ACC112 (cell line): ENCODE results near the gene ENTPD3.

Source experiments
- H2AFZ ChIP-seq: fragments of 200-600 bp; sonication (generic); one replicate; pipeline ENCODE4 v1.6.0; 2017; ENCODE audit warnings: antibody characterized with exemption, low read length; ENCODE audit not compliant: unreplicated experiment
- H3K27ac ChIP-seq: fragments of 200-600 bp; sonication (generic); 2 replicates; pipeline ENCODE4 v1.5.1; 2014; ENCODE audit warnings: low read depth, mild to moderate bottlenecking, antibody characterized with exemption, low read length, moderate library complexity
- H3K27me3 ChIP-seq: fragments of 200-600 bp; sonication (generic); 2 replicates; pipeline ENCODE4 v1.6.1; 2014; ENCODE audit warnings: mild to moderate bottlenecking, antibody characterized with exemption, low read length, moderate library complexity, mixed read lengths; ENCODE audit not compliant: insufficient read depth
- H3K36me3 ChIP-seq: fragments of 200-600 bp; sonication (generic); 2 replicates; pipeline ENCODE4 v1.6.1; 2016; ENCODE audit warnings: mild to moderate bottlenecking, antibody characterized with exemption, low read length, moderate library complexity, mixed read lengths; ENCODE audit not compliant: insufficient read depth
- H3K4me1 ChIP-seq: fragments of 200-600 bp; sonication (generic); one replicate; pipeline ENCODE4 v1.6.1; 2016; ENCODE audit warnings: low read length, mixed read lengths; ENCODE audit not compliant: insufficient read depth, unreplicated experiment, control insufficient read depth
- H3K4me3 ChIP-seq: fragments of 200-600 bp; sonication (generic); 2 replicates; pipeline ENCODE4 v1.5.1; 2014; ENCODE audit warnings: mild to moderate bottlenecking, low read depth, low read length
- H3K79me2 ChIP-seq: fragments of 200-600 bp; sonication (generic); one replicate; pipeline ENCODE4 v1.6.0; 2016; ENCODE audit warnings: low read length; ENCODE audit not compliant: control insufficient read depth, unreplicated experiment, insufficient read depth

Gene ENTPD3

DNA sequence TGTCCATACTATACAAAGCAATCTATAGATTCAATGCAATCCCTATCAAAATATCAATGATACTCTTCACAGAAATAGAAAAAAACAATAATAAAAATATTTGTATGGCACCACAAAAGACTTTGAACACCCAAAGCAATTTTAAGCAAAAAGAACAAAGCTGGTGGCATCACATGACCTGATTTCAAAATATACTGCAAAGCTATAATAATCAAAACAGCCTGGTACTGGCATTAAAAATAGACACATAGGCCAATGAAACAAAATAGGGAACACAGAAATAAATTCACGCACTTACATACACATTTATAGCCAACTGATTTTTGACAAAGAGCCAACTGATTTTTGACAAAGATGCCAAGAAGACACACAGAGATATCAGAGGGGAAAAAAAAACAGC is 9.2 kb upstream of the ENTPD3 start:
- Histone ChIP-seq H3K79me2 (no peaks in the 10 kb centered on the region), H3K4me1 (peaks cover 5% of the 10 kb centered on the region)

DNA sequence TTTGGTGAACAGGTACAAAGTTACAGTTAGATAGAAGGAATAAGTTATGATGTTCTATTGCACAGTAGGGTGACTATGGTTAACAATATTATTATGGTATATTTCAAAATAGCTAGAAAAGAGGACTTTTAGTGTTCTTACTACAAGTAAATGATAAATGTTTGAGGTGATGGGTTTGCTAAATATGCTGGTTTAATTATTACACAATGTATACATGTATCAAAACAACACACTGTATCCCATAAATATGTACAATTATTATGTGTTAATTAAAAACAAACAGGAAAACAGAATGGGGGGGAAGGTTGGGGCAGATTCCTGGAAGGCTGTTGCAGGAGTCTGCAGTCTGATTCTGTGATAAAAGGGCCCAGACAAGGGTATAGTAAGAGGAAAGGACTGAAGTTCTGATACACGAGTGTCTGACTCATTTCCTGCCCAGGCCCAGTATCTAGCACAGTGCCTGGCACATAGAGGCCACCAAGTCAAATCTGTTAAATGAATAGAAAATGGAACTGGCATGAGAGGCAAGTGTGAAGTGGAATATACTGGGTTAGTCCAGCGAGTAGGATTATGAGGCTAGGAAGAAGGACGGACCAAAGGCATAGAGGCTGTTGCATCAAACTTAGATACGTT is 7.2 kb upstream of the ENTPD3 start:
- H3K4me1 ChIP-seq = peaks cover 11% of the 10 kb centered on the region
- H3K36me3 ChIP-seq = no peaks in the 10 kb centered on the region
- no peak overlapping the region for H2AFZ ChIP-seq

More for the DNA sequence above, 9.2 kb upstream of the ENTPD3 start:
- Histone ChIP-seq H3K36me3 (no peaks in the 10 kb centered on the region), H3K4me3 (no peak overlapping the region), H2AFZ (no peak overlapping the region), H3K27me3 (no peaks in the 10 kb centered on the region), H3K27ac (no peak overlapping the region)

DNA sequence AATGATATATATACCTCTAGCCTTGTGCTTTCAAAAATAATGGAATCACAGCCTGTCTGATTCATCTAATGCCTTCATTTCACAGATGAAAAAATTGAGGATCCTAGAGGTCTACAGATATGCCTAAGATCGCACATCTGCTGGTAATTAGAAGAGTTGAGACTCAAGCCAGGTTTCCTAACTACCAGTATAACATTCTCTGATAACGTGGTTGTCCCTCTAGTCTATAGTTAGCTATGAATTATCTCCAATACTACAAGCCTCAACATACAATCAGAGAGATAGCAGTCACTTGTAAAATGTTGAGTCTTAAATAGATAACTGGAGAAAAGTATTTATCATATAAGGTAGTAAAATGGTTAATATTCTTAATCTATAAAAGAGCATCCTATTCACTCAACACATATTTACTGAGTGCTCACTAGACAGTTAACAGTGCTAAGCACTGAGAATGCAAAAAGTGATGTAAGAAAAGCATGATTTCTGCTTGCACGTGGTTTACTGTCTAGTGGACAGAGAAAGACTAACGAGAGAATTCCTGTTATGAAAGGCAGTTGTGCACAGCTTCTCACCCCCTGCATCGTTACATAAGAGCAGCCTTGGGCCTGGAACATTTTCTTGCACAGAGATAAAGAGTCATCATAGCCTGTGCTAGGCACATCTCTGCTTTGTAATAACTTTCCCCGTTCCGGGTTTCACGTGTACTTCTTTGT is 4.9 kb upstream of the ENTPD3 start:
- Histone ChIP-seq H3K27ac (no peak overlapping the region), H3K79me2 (no peaks in the 10 kb centered on the region), H3K27me3 (peaks cover under 1% of the 10 kb centered on the region; the same call in 1 of the 2 replicates), H2AFZ (no peak overlapping the region), H3K4me1 (peaks cover 11% of the 10 kb centered on the region), H3K4me3 (no peak overlapping the region), H3K36me3 (no peaks in the 10 kb centered on the region)

More for the DNA sequence above, 7.2 kb upstream of the ENTPD3 start:
- H3K79me2 ChIP-seq = no peaks in the 10 kb centered on the region
- H3K4me3 ChIP-seq = no peak overlapping the region
- no peaks in the 10 kb centered on the region for H3K27me3 ChIP-seq
- no peak overlapping the region for H3K27ac ChIP-seq

DNA sequence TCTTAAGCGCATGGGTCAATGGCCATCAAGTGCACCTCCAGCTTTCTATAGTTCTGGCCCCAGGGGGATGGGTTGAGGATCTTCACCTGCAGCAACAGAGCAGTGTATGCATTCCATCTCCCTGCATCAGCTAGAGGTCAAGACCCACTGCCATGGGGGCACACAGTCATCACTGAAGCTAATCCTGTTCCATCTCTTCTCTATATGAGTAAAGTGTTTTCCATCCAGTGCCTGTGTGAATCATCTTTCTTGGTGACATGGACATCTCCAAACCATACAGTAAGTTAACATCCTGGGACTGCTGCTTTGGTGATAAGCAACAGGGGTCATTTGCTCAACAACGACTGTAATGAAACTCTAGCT is 4.4 kb upstream of the ENTPD3 start:
- Histone ChIP-seq H3K27ac (no peak overlapping the region; the same call in 1 of the 2 replicates), H3K79me2 (no peaks in the 10 kb centered on the region), H3K27me3 (peaks cover 6% of the 10 kb centered on the region), H3K36me3 (no peaks in the 10 kb centered on the region), H3K4me1 (peaks cover 11% of the 10 kb centered on the region), H3K4me3 (no peak overlapping the region), H2AFZ (no peak overlapping the region)

DNA sequence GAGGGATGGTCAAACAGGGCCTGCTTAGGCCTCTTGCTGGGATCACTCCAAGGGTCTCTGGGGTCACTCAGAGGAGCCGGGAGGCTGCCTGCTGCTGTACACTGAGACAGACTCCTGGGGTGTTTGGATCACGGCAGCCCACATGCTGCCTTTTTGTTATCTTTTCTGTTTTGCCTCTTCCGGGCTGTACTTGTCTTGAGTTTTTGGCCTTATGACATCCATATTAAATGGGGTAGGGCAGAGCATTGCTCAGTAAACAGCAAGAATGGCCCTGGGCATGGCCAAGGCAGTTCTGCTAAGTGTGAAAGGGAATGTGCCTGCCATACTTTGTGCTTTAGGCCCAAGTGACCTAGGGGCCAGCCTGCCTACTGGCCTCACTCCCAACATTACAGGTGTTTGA is 771 bp upstream of the ENTPD3 start:
- Histone ChIP-seq H3K27ac (no peak overlapping the region), H3K4me1 (peaks cover 11% of the 10 kb centered on the region), H3K79me2 (no peaks in the 10 kb centered on the region), H3K27me3 (peaks cover 13% of the 10 kb centered on the region), H2AFZ (no peak overlapping the region), H3K36me3 (no peaks in the 10 kb centered on the region), H3K4me3 (no peak overlapping the region)

DNA sequence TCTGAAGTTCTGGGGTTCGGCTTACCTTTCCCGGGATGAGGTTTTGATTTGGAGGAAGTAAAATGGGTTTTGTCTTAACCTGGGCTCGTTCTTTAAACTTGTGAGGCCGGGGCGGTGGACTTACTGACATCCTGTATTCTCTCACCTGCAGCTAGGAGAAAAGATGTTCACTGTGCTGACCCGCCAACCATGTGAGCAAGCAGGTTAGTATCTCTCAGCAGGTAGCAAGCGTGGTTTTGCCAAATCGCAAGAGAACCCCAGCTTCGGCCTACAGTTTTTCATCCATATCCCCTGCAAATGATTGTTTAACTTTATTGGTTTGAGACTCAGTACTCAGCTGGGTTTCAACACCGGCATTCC is 891 bp downstream of the ENTPD3 start:
- Histone ChIP-seq H3K27me3 (peaks cover 13% of the 10 kb centered on the region), H2AFZ (no peak overlapping the region), H3K79me2 (no peaks in the 10 kb centered on the region), H3K4me3 (no peak overlapping the region), H3K4me1 (peaks cover 5% of the 10 kb centered on the region), H3K27ac (no peak overlapping the region), H3K36me3 (no peaks in the 10 kb centered on the region)

DNA sequence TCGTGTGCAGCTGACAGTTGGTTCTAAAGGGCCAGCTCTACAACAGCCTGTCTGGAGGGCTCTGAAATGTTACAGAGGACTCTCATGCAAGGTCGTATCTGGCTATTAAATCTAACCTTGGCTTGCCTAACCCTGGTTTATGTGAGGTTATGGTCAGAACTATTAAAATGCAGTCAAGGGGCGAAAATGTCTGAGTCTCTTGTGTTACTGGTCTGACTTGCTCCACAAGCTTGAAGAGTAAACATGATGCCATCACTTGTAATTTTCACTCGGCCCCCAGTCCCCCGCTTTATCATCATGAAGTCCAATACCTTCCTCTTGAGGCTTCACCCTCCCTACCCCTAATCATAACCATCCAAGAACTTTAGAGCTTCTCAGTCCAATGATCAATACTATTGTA is 9.4 kb downstream of the ENTPD3 start:
- H3K27ac ChIP-seq = no peak overlapping the region
- no peak overlapping the region for H2AFZ ChIP-seq
- no peaks in the 10 kb centered on the region for H3K4me1 ChIP-seq
- no peaks in the 10 kb centered on the region for H3K79me2 ChIP-seq
- H3K27me3 ChIP-seq = no peaks in the 10 kb centered on the region
- no peaks in the 10 kb centered on the region for H3K36me3 ChIP-seq
- H3K4me3 ChIP-seq = no peak overlapping the region

DNA sequence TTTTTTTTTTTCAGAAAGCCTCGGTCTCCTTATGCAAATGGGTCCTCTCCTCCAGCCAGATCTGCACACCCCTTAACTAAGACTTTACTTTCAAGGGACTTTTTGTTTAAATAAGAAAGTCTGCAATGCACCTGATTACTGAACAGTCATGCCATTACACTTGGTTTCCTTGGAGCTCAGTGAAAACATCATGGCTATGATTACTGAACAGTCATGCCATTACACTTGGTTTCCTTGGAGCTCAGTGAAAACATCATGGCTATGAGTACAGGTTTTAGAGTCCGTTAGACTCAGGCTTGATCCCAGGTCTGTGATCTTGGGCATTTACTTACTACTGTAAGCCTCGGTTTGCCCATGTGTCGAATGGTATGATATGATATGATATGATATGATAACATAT is 10.1 kb downstream of the ENTPD3 start:
- Histone ChIP-seq H3K4me3 (no peak overlapping the region), H2AFZ (no peak overlapping the region), H3K79me2 (no peaks in the 10 kb centered on the region), H3K4me1 (no peaks in the 10 kb centered on the region), H3K27ac (no peak overlapping the region), H3K27me3 (no peaks in the 10 kb centered on the region), H3K36me3 (no peaks in the 10 kb centered on the region)

DNA sequence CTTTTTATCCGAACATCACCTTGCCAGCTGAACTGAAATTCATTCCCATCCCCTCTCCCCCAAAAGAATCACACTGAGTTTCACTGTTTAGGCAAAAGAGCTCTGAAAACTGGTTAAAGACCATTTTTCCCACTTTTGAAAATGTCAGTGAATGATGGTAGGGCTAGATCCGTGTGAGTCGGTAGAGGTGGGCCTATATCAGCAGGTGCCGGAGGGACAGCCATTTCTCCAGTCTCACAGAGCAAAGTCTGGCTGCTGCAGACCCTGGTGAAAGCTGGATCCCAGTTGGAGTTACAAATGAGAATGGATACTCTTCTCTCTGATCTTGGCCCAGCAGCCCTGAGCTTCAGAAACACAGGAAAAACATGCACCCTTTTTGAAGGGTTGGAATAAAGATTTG is 10.9 kb downstream of the ENTPD3 start:
- Histone ChIP-seq H3K79me2 (no peaks in the 10 kb centered on the region), H3K4me3 (no peak overlapping the region), H3K27ac (no peak overlapping the region), H3K27me3 (no peaks in the 10 kb centered on the region), H2AFZ (no peak overlapping the region), H3K4me1 (no peaks in the 10 kb centered on the region), H3K36me3 (no peaks in the 10 kb centered on the region)

DNA sequence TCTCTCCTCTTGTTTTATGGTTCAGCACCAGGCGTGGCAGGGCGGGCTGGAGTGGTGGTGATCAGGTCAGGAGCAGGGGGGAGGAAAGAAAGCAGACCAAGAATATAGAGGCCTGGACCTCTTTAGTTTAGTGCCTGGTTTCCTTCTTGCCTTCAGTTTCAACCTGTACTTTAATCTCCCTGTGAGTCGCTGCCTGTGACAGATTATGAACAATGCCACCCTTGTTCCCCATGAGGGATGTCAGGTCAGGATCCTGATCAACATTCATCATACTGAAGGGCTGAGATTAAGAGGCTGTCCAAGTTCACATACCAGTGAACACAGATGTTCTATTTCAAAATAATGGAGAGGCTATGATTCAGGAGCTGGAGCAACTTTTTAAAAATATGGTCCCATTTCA is 11.4 kb downstream of the ENTPD3 start:
- Histone ChIP-seq H3K4me1 (no peaks in the 10 kb centered on the region), H3K27me3 (no peaks in the 10 kb centered on the region), H3K4me3 (no peak overlapping the region), H2AFZ (no peak overlapping the region), H3K27ac (no peak overlapping the region), H3K79me2 (no peaks in the 10 kb centered on the region), H3K36me3 (no peaks in the 10 kb centered on the region)

DNA sequence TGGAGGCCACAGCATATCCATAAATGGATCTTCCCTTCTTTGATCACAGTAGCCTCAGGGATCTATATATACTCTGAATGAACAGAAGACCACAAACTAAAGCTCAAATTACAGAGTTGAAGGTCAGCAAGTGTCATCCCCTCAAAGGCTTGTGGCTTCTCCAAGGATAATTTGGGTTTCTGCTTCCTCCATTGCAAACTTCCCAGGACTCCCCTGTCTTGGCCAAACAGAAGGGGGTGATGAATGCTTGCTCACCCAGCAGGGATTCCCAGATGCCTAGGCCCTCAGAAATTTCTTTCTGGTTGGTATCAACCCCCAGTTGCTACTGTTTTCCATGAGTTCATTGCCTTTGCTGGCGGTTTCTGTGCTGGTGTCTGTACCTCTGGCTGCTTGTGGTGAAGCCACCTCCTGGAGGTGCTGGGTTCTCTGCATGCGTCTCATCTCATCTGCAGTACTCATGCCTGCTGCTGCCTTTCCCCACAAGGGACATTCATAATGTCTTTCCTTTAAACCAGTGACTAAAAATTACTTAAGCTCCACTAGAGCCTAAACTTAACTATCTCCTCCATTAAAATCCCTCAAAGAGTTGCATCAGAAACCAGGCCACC is 17.7 kb downstream of the ENTPD3 start:
- H3K36me3 ChIP-seq = no peaks in the 10 kb centered on the region
- H3K4me1 ChIP-seq = no peaks in the 10 kb centered on the region
- no peak overlapping the region for H2AFZ ChIP-seq
- H3K79me2 ChIP-seq = no peaks in the 10 kb centered on the region
- no peaks in the 10 kb centered on the region; the same call in 1 of the 2 replicates for H3K27me3 ChIP-seq
- no peak overlapping the region for H3K4me3 ChIP-seq
- H3K27ac ChIP-seq = no peak overlapping the region
